Fibroblast of lung (primary cell): ENCODE measurements around the gene DAND5. TPM values are rescaled to one million over a fixed set of nuclear protein-coding genes. Genes with fewer than 3 reads are reported as not detected.
"Not testable (repeated sequence)": the region's sequence is repeated elsewhere in the genome, so short reads cannot be mapped to it uniquely, and the experiment has no call there.

Experiments used
- DNase-seq, 2 donors: peaks; one replicate each; pipeline versions ENCODE4 v3.0.0 to v3.0.0-alpha.2; 2010; ENCODE audit warnings: low read depth in 2 of 2
- H2AFZ ChIP-seq: 2 replicates; pipeline ENCODE4 v1.5.1; 2012; ENCODE audit warnings: low read length, control low read depth, inconsistent platforms
- H3K27ac ChIP-seq: 2 replicates; pipeline ENCODE4 v1.5.1; 2011; ENCODE audit warnings: low read length, control low read depth; ENCODE audit not compliant: insufficient read depth
- H3K27me3 ChIP-seq: 2 replicates; pipeline ENCODE4 v1.5.1; 2011; ENCODE audit warnings: mild to moderate bottlenecking, low read length; ENCODE audit not compliant: control insufficient read depth, insufficient read depth
- H3K36me3 ChIP-seq: 2 replicates; pipeline ENCODE4 v1.5.1; 2011; ENCODE audit warnings: low read length; ENCODE audit not compliant: control insufficient read depth, insufficient read depth
- H3K4me1 ChIP-seq: 2 replicates; pipeline ENCODE4 v1.5.1; 2011; ENCODE audit warnings: low read length; ENCODE audit not compliant: control insufficient read depth, insufficient read depth; ENCODE audit errors: extremely low read depth
- H3K4me2 ChIP-seq: 2 replicates; pipeline ENCODE4 v1.5.1; 2011; ENCODE audit warnings: low read length, control low read depth; ENCODE audit not compliant: insufficient read depth; ENCODE audit errors: extremely low read depth
- H3K4me3 ChIP-seq, 4 experiments: fragments of 200-600 bp in 1 of 4; sonication (generic) in 1 of 4; replicated peaks in 1 of 4; 2 replicates each; pipeline ENCODE4 v1.5.1; 2011 to 2016; ENCODE audit warnings: low read length in 4 of 4, low read depth in 3 of 4, mild to moderate bottlenecking in 3 of 4, control low read depth in 2 of 4, inconsistent platforms in 1 of 4, mixed read lengths in 1 of 4; ENCODE audit not compliant: insufficient read depth in 1 of 4; ENCODE audit errors: control extremely low read depth in 1 of 4
- H3K79me2 ChIP-seq: 2 replicates; pipeline ENCODE4 v1.5.1; 2012; ENCODE audit warnings: mild to moderate bottlenecking, low read length, inconsistent platforms; ENCODE audit not compliant: control insufficient read depth, insufficient read depth
- H3K9ac ChIP-seq: 2 replicates; pipeline ENCODE4 v1.5.1; 2011; ENCODE audit warnings: mild to moderate bottlenecking, low read length, control low read depth; ENCODE audit not compliant: insufficient read depth
- H3K9me3 ChIP-seq: 2 replicates; pipeline ENCODE4 v1.5.1; 2012; ENCODE audit warnings: low read depth, low read length; ENCODE audit not compliant: control insufficient read depth, insufficient read depth
- H4K20me1 ChIP-seq: 2 replicates; pipeline ENCODE4 v1.5.1; 2011; ENCODE audit warnings: low read length; ENCODE audit not compliant: control insufficient read depth, insufficient read depth; ENCODE audit errors: extremely low read depth
- EZH2 ChIP-seq: IDR thresholded peaks from 2 replicates; pipeline ENCODE4 v1.5.1; 2012; ENCODE audit warnings: low read length, control low read depth, mild to moderate bottlenecking; ENCODE audit errors: missing control alignments
- polyA plus RNA-seq, 2 donors: library from polyadenylated mRNA; depleted of rRNA in 1 of 2; stranded (reverse) in 1 of 2; unstranded in 1 of 2; fragments of >200 nt; gene quantifications; 2 replicates each; pipeline ENCODE4 v1.2.1, GENCODE V29; 2011 to 2012; ENCODE audit warnings: missing spikeins in 1 of 2
- total RNA-seq: library from RNA; depleted of rRNA; stranded (reverse); fragments of >200 nt; gene quantifications from 2 replicates; pipeline ENCODE4 v1.2.1, GENCODE V29; 2014
- TF ChIP-seq, protein P1 (sequence below), 2 donors: IDR thresholded peaks in 1 of 2; conservative IDR thresholded peaks in 1 of 2; 1 replicate in 1 of 2; 2 replicates in 1 of 2; pipeline ENCODE4 v1.5.1; 2011 to 2012; ENCODE audit warnings: low read length in 2 of 2, control low read depth in 1 of 2, inconsistent platforms in 1 of 2, low read depth in 1 of 2, mild to moderate bottlenecking in 1 of 2

Gene DAND5
- total and polyA plus RNA-seq, 2 donors (not counting 1 experiment from before 2014, with no cell fraction given), result 0.03 TPM; not detected in 1

DNA sequence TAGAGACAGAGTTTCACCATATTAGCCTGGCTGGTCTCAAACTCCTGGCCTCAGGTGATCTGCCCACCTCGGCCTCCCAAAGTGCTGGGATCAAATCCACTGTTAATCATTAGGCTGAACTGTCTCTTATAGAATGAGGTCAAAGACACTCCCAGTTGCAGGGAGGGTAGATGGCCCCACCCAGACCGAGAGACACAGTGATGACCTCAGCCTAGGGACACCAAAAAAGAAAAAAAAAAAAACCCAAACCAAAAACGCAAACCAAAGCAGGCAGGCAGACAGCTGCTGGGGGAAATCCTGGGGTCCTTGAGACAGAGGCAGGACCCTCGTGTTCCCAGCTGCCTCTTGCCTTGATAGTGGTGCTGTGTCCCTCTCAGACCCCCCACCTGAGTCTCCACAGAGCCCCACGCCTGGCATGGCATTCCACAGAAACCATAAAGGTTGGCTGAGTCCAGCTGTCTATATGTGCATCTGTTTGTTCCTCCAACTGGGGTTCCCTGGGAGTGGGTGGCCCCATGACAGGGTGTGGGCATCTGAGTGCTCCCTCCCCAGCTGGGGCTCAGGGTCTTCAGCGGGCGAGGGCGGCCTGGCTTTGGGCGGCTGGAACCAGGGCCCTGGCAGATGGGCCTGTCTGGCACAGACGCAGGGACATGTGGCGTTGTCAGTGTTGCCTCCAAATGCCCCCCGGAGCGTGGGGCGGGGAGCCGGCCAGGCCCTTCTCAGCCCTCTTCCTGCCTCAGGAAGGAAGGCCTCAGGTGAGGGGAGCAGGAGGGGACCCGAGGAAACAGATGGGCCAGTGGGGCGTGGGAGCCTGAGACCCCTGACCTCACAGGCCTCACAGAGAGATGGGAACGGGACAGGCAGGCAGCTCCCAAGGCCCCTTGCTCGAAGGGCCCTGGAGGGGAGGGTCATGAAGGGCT, 5.2 kb downstream of the DAND5 start:
- no peak overlapping the region for H3K27ac ChIP-seq
- no peak overlapping the region for H3K4me2 ChIP-seq
- H3K27me3 ChIP-seq, result no peaks in the 10 kb centered on the region
- H4K20me1 ChIP-seq, result no peaks in the 10 kb centered on the region
- H3K79me2 ChIP-seq, result no peaks in the 10 kb centered on the region
- TF ChIP-seq, protein P1, sequence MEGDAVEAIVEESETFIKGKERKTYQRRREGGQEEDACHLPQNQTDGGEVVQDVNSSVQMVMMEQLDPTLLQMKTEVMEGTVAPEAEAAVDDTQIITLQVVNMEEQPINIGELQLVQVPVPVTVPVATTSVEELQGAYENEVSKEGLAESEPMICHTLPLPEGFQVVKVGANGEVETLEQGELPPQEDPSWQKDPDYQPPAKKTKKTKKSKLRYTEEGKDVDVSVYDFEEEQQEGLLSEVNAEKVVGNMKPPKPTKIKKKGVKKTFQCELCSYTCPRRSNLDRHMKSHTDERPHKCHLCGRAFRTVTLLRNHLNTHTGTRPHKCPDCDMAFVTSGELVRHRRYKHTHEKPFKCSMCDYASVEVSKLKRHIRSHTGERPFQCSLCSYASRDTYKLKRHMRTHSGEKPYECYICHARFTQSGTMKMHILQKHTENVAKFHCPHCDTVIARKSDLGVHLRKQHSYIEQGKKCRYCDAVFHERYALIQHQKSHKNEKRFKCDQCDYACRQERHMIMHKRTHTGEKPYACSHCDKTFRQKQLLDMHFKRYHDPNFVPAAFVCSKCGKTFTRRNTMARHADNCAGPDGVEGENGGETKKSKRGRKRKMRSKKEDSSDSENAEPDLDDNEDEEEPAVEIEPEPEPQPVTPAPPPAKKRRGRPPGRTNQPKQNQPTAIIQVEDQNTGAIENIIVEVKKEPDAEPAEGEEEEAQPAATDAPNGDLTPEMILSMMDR (conservative IDR thresholded peaks at IDR 0.05 in 1 of 2, IDR thresholded peaks at IDR 0.05 in 1 of 2; ENCODE audit: low read depth in 1 of 2, low read length in 2 of 2), result no peak
- no peak for TF ChIP-seq EZH2
- H3K36me3 ChIP-seq, result no peaks in the 10 kb centered on the region
- H3K9me3 ChIP-seq, result no peaks in the 10 kb centered on the region
- no peak for DNase-seq
- H3K4me1 ChIP-seq, result no peaks in the 10 kb centered on the region
- no peak overlapping the region for H3K9ac ChIP-seq
- H2AFZ ChIP-seq, result no peak overlapping the region
- H3K4me3 ChIP-seq, result no peak overlapping the region

DNA sequence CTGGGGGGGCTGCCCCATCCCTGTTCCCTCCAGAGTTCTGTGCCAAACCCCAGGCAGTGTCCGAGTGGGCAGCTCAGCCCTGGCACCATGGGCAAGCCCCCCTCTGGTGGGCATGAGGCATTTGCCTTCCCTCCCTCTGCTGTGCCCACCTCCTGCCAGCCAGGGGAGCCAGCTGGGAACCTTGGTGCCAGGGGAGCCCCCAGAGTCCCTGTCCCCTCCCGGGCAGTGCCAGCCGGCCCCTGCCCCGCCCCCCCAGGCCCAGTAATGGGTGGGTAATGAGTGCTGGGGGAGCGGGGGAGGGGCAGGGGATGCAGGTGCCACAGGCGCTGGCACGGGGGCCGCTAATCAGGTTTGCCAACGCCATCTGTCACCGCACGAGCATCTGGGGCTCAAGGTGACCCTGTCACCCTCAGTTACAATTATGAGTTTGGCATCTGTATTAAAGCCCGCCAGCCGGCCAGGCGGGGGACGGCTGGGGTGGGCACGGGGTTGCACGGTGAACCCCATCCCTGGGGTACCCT, 5.9 kb downstream of the DAND5 start:
- Histone ChIP-seq H2AFZ (no peak overlapping the region), H3K9ac (no peak overlapping the region), H3K9me3 (no peaks in the 10 kb centered on the region), H4K20me1 (no peaks in the 10 kb centered on the region), H3K4me1 (no peaks in the 10 kb centered on the region), H3K36me3 (no peaks in the 10 kb centered on the region), H3K79me2 (no peaks in the 10 kb centered on the region), H3K27ac (no peak overlapping the region), H3K27me3 (no peaks in the 10 kb centered on the region), H3K4me2 (no peak overlapping the region), H3K4me3 (no peak overlapping the region)
- no peak for TF ChIP-seq EZH2
- TF ChIP-seq, protein P1 (conservative IDR thresholded peaks at IDR 0.05 in 1 of 2, IDR thresholded peaks at IDR 0.05 in 1 of 2; ENCODE audit: low read depth in 1 of 2, low read length in 2 of 2), result no peak
- DNase-seq, result no peak

DNA sequence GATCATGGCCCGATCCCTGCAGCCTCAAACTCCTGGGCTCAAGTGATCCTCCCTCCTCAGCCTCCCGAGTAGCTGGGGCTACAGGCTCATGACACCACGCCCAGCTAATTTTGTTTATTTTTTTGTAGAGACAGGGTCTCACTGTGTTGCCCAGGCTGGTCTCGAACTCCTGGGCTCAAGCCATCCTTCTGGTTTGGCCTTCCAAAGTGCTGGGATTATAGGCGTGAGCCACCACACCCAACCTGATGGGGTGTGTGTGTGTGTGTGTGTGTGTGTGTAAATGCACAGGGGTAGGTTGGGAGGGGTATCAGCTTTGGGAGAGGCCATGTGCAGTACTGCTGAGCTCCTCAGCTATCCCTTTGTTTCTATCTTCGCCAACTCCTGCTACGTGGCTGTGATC, 6.7 kb downstream of the DAND5 start:
- not testable (repeated sequence) for H3K4me3 ChIP-seq, H3K9ac ChIP-seq, H3K4me2 ChIP-seq, H3K27me3 ChIP-seq, H4K20me1 ChIP-seq, H3K9me3 ChIP-seq, H3K79me2 ChIP-seq, H3K27ac ChIP-seq, DNase-seq, H3K36me3 ChIP-seq, H2AFZ ChIP-seq, H3K4me1 ChIP-seq
